IPS-18a (cell line): ENCODE data around the gene ZNF335.
A peak's percentile ranks its signal among the peaks of the same experiment; 100 is the strongest.

Experiments
- H3K27ac ChIP-seq: one replicate; pipeline ENCODE4 v1.5.1; 2013; ENCODE audit warnings: low read length
- H3K27me3 ChIP-seq: one replicate; pipeline ENCODE4 v1.6.1; 2013; ENCODE audit warnings: mild to moderate bottlenecking, low read length; ENCODE audit not compliant: control insufficient read depth, insufficient read depth
- H3K36me3 ChIP-seq: one replicate; pipeline ENCODE4 v1.6.1; 2013; ENCODE audit warnings: low read depth, low read length; ENCODE audit not compliant: control insufficient read depth
- H3K4me1 ChIP-seq: one replicate; pipeline ENCODE4 v1.6.1; 2013; ENCODE audit warnings: low read depth, low read length; ENCODE audit not compliant: control insufficient read depth
- H3K4me3 ChIP-seq: one replicate; pipeline ENCODE4 v1.5.1; 2013; ENCODE audit warnings: low read length
- H3K9ac ChIP-seq: one replicate; pipeline ENCODE4 v1.6.1; 2013; ENCODE audit warnings: mild to moderate bottlenecking, low read length, moderate library complexity
- H3K9me3 ChIP-seq: one replicate; pipeline ENCODE4 v1.6.1; 2013; ENCODE audit warnings: low read depth, low read length; ENCODE audit not compliant: control insufficient read depth

Gene ZNF335

DNA sequence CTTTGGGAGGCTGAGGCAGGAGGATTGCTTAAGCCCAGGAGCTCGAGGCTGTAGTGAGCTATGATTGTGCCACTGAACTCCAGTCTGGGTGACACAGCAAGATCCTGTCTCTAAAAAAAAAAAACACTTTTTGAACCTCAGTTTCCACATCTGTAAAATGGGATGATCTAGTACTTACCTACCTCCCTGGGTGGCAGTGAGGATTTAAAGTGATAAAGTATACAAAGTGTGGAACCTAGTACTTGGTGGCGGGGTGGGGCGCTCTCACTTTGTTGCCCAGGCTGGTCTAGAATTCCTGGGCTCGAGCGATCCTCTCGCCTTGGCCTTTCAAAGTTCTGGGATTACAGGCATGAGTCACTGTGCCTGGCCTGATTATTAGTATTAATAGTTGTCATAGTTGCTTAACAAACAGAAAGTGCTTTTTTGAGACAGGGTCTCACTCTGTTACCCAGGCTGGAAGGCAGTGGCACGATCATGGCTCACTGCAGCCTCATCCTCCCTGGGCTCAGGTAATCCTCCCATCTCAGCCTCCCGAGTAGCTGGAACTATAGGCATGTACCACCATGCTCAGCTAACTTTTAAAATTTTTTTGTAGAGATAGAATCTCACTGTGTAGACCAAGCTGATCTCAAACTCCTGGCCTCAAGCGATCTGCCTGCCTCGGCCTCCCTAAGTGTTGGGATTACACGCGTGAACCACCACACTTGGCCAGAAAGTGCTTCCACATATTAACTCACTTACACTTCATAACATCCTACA lies 53.0 kb downstream of the ZNF335 start:
- H3K9me3 ChIP-seq = no peaks in the 10 kb centered on the region
- H3K27me3 ChIP-seq = no peaks in the 10 kb centered on the region
- H3K4me1 ChIP-seq = no peaks in the 10 kb centered on the region
- no peak overlapping the region for H3K4me3 ChIP-seq
- no peak overlapping the region for H3K9ac ChIP-seq
- H3K27ac ChIP-seq = no peak overlapping the region
- no peaks in the 10 kb centered on the region for H3K36me3 ChIP-seq

DNA sequence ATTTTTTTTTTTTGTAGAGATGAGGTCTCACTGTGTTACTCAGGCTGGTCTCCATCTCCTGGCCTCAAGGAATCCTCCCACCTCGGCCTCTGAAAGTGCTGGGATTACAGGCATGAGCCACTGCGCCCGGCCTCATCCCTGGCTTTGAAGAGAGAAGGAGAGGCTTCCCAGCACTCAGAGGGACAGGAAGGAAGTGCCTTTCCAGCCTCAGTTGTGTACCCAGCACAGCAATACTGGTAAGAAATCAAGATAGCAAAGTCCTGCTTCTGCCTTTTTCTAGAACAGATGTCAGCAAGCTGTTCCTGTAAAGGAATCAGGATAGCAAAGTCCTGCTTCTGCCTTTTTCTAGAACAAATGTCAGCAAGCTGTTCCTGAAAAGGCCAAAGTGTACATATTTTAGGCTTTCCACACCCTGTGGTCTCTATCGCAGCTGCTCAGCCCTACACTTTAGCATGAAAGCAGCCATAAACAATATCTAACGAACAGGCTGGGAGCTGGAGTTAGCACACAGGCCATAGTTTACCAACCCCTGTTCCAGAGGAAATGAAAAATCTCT lies 53.7 kb downstream of the ZNF335 start:
- Histone ChIP-seq H3K9ac (no peak overlapping the region), H3K9me3 (no peaks in the 10 kb centered on the region), H3K4me3 (no peak overlapping the region), H3K27me3 (no peaks in the 10 kb centered on the region), H3K36me3 (no peaks in the 10 kb centered on the region), H3K27ac (no peak overlapping the region), H3K4me1 (no peaks in the 10 kb centered on the region)

DNA sequence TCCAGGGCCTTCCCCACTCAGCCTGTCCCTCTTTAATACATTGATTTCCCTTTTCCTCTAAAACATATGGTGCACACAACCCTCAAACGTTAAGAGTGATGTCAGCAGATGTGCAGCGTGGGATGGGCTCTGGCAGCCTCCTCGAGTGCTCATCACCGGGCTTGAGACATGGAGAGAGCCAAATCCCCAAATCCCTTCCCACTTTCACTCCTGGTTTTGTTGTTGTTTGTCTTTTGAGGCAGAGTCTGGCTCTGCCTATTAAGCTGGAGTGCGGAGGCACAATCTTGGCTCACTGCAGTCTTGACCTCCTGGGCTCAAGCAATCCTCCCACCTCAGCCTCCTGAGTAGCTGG lies 54.2 kb downstream of the ZNF335 start:
- Histone ChIP-seq H3K4me3 (no peak overlapping the region), H3K9ac (no peak overlapping the region), H3K4me1 (no peaks in the 10 kb centered on the region), H3K9me3 (no peaks in the 10 kb centered on the region), H3K27ac (no peak overlapping the region), H3K27me3 (no peaks in the 10 kb centered on the region), H3K36me3 (no peaks in the 10 kb centered on the region)

DNA sequence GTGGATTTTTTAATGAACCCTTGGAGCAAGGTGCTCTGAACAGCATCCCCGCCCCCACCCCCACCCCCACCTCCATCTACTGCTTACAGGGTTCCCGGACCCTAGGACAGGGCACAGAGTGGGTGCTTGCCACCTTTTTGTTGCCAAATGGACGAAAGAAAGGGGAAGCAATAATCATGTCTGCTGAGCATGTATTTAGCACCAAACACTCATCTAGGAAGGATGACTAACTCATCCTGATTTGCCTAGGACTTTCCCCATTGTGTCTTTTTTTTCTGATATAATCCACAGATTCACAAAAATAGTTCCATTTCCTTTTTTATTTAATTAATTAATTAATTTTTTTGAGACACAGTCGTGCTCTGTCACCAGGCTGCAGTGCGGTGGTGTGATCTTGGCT lies 58.9 kb downstream of the ZNF335 start:
- peaks cover 6% of the 10 kb centered on the region for H3K36me3 ChIP-seq
- no peaks in the 10 kb centered on the region for H3K9me3 ChIP-seq
- H3K27ac ChIP-seq = no peak overlapping the region
- no peak overlapping the region for H3K4me3 ChIP-seq
- H3K9ac ChIP-seq = no peak overlapping the region
- H3K27me3 ChIP-seq = no peaks in the 10 kb centered on the region
- peaks cover 3% of the 10 kb centered on the region for H3K4me1 ChIP-seq

DNA sequence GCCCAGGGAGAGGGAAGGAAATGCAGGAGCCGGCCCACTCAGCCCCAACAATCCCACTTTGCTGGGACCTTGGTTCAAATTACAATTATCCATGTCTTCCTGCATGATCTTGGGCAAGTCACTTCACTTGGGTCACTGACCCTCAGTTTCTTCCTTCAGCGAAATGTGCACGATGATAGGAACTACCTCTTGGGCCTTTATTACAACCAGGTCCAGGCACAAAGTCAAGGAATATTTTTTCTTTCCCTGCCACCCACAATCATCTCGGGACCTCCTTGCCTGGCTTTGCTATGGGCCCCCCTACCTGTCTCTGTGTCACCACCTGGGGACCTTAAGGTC lies 59.7 kb downstream of the ZNF335 start:
- Histone ChIP-seq H3K9ac (peak overlapping the region; percentile 64), H3K36me3 (peaks cover 14% of the 10 kb centered on the region), H3K4me1 (peaks cover 3% of the 10 kb centered on the region), H3K9me3 (no peaks in the 10 kb centered on the region), H3K27me3 (no peaks in the 10 kb centered on the region), H3K27ac (no peak overlapping the region), H3K4me3 (peak overlapping the region; percentile 66)

DNA sequence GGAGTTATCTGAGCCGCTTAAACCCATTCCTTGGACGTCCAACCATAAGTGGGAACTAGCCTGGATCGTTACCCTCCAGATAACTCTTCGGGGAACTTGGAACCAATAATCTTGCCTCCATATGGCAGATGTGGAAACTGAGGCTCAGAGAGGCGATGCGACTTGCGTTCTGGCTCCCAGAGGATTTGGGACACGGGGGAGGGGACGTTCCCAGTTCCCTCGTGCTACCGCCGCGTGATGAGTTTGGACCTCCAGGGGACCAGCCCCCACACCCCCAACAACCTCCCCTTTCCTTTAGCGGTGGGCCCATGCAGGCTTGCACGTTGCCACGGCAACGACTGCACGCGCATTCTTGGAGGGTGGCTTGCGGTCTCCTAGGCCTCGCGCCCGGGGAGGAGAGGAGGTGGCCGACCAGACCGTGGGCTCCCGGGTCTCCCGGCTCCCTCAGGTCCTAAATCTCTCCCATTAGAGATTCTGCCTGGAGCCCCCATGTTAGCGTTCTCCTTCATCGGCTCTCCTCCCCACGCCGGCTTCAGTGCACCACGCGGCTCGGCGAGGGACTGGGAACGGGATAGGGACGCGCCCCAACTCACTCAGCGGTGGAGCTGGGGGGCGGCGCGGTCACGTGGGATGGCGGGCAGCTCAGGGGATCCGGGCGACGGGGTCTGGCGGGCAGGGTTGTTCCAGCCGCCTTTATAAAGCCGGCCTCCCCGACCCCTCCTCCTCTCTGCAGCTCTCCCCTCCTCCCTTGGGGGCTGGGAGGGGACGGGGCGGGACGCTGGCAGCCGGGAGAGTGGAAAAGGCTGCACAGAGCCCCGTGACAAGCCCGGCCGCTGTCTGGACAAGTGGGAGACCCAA lies 60.3 kb downstream of the ZNF335 start, which contains the start of gene PLTP:
TSS of gene PLTP (minus strand) at position 670 of the 858 bp plus-strand sequence. CDS start 703 bp downstream, outside the sequence.
- peaks cover 3% of the 10 kb centered on the region for H3K4me1 ChIP-seq
- peak within 1 kb of the TSS; percentile 66 for H3K4me3 ChIP-seq
- H3K27me3 ChIP-seq = no peaks in the 10 kb centered on the region
- peak within 1 kb of the TSS; percentile 64 for H3K9ac ChIP-seq
- no peaks in the 10 kb centered on the region for H3K9me3 ChIP-seq
- H3K36me3 ChIP-seq = peaks cover 15% of the 10 kb centered on the region
- H3K27ac ChIP-seq = peak within 1 kb of the TSS; percentile 22

DNA sequence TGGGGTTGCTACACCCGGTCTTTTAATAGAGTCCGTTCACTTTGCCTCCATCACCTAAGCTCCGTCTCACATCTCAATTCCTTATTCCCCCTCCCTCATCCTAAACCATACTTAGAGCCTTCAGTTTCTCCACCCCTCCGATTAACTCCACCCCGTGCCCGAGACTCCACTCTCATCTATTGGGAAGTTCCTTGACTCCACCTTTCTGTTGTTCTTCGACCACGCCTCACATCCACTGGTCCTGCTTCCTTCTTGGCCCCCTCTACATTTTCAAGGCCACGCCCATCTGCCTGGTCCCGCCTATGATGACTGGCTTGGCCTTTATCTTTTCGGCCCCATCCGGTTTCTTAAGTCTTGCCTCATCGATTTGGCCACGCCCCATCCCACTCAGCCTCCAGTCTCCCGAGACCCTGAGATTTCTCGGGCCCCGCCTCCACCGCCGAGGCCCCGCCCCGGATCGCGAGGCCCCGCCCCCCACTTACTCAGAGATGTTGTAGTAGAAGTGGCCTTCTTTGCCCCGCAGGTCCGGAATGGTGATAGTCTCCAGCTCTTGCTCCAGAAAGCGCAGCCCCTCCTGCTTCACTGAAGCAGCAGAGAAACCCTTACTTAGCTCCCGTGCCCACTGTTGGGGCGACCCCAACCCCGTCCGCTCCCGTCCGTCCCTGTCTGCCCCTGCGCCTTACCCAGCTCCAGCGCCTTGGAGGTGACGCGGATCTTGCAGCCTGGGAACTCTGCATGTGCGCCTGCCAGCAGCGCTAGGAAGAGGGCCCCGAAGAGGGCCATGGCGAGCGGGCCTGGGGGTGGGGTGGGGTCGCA lies 61.1 kb downstream of the ZNF335 start:
- no peaks in the 10 kb centered on the region for H3K27me3 ChIP-seq
- H3K4me1 ChIP-seq = peaks cover 3% of the 10 kb centered on the region
- H3K9me3 ChIP-seq = no peaks in the 10 kb centered on the region
- H3K9ac ChIP-seq = peak overlapping the region; percentile 64
- peaks cover 21% of the 10 kb centered on the region for H3K36me3 ChIP-seq
- peak overlapping the region; percentile 66 for H3K4me3 ChIP-seq
- peak overlapping the region; percentile 22 for H3K27ac ChIP-seq

DNA sequence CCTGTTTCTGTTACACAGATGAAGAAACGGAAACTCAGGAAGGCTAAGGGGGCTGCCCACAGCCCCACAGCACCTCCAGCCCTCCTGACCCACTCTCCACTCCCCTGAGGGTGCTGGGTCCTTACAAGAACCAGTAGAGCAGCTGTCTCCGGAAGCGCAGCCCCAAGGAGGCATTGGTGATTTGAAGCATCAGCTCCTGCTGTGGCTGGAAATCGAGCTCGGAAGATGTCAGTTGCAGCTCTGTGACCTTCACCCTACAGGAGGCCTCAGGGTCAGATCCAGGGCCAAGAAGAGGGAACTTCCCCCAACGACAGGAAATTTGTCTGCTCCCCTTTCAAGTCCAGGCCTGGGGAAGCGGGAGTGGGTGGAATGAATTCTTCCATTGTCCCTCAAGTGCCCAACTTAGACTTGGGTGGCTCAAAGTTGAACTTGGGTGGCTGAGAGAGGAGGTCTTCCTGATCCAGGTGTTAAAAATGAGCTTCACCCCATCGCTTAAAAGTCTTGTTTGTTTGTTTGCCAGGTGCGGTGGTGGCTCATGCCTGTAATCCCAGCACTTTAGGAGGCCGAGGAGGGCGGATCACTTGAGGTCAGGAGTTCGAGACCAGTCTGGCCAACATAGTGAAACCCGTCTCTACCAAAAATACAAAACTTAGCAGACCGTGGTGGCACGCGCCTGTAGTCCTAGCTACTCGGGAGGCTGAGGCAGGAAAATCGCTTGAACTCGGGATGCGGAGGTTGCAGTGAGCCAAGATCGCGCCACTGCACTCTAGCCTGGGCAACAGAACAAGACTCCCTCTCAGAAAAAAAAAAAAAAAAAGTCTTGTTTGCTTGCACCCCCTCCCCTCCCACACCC lies 62.0 kb downstream of the ZNF335 start:
- Histone ChIP-seq H3K9ac (no peak overlapping the region), H3K4me3 (peak overlapping the region; percentile 18), H3K36me3 (peaks cover 28% of the 10 kb centered on the region), H3K27me3 (no peaks in the 10 kb centered on the region), H3K9me3 (no peaks in the 10 kb centered on the region), H3K27ac (no peak overlapping the region), H3K4me1 (peaks cover 3% of the 10 kb centered on the region)

DNA sequence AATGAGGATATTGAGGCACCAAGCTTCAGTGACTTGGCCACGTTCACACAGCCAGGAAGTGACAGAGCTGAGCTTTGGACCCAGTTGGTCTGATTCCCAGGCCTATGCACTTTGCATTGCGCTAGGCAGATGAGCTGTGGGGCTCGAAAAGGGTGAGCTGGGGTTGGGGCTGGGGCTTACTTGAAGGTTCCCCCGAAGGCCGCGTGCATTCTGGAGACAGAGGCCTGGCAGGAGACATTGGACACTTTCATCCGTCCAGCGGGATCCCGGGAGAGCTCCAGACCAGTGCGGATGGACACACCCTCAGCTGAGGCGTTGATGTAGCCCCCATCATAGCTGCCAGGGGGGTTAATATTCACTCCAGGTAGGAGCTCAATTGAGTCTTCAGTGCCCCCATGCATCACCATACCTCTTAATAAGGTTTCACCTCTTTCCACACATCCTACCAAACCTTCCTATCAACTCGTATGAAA lies 62.6 kb downstream of the ZNF335 start:
- Histone ChIP-seq H3K4me3 (no peak overlapping the region), H3K36me3 (peaks cover 35% of the 10 kb centered on the region), H3K9me3 (no peaks in the 10 kb centered on the region), H3K9ac (no peak overlapping the region), H3K27ac (no peak overlapping the region), H3K4me1 (peaks cover 3% of the 10 kb centered on the region), H3K27me3 (no peaks in the 10 kb centered on the region)

DNA sequence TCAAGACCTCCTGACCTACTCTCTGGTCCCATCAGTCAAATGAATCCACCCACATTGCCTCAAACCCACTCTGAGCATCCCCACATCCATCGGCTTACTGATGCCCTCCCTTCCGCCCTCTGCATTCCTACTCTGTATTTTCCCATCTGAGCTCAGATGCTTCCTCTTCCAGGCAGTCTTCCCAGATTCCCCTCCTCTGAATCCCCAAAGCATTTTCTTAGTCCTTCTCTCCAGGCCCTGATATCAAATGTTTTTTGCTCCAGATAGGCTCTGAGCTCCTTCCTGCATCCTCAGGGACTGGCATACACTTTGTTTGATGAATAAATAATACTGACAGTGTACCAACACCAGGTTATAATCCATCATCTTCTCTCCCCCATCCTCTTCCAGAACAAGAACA lies 63.9 kb downstream of the ZNF335 start:
- H3K36me3 ChIP-seq = peaks cover 46% of the 10 kb centered on the region
- no peaks in the 10 kb centered on the region for H3K27me3 ChIP-seq

More for the DNA sequence above, 63.9 kb downstream of the ZNF335 start:
- Histone ChIP-seq H3K9ac (no peak overlapping the region), H3K27ac (no peak overlapping the region), H3K4me1 (peaks cover 3% of the 10 kb centered on the region), H3K4me3 (no peak overlapping the region), H3K9me3 (no peaks in the 10 kb centered on the region)
